Mesothelial cell of epicardium (in vitro differentiated cells): ENCODE data around the gene DPH7. TPM values are rescaled to one million over a fixed set of nuclear protein-coding genes. Genes with fewer than 3 reads are reported as not detected.
"Not testable (repeated sequence)": the region's sequence is repeated elsewhere in the genome, so short reads cannot be mapped to it uniquely, and the experiment has no call there.

Source experiments
- DNase-seq, 2 experiments: peaks; one replicate each; pipeline ENCODE4 v3.0.0; 2021; ENCODE audit warnings: low spot score in 2 of 2; ENCODE audit not compliant: unreplicated experiment in 2 of 2
- H3K27ac Mint-ChIP-seq: 2 replicates; pipeline ENCODE4 v1.8.0; 2021; ENCODE audit warnings: mixed read lengths
- H3K27me3 Mint-ChIP-seq: 2 replicates; pipeline ENCODE4 v1.8.0; 2021; ENCODE audit warnings: low read depth, mixed read lengths
- H3K36me3 Mint-ChIP-seq: 2 replicates; pipeline ENCODE4 v1.8.0; 2021; ENCODE audit warnings: mixed read lengths
- H3K4me1 Mint-ChIP-seq: 2 replicates; pipeline ENCODE4 v1.8.0; 2021; ENCODE audit warnings: mixed read lengths
- H3K4me3 Mint-ChIP-seq: 2 replicates; pipeline ENCODE4 v1.8.0; 2021; ENCODE audit warnings: mild to moderate bottlenecking, moderate library complexity, mixed read lengths
- H3K9me3 Mint-ChIP-seq: 2 replicates; pipeline ENCODE4 v1.8.0; 2021; ENCODE audit warnings: mixed read lengths
- CTCF ChIP-seq: fragments of 200-600 bp; sonication (generic); IDR thresholded peaks from one replicate; pipeline ENCODE4 v1.5.0; 2021; ENCODE audit warnings: antibody characterized with exemption; ENCODE audit not compliant: unreplicated experiment
- total RNA-seq: library from RNA; stranded (reverse); gene quantifications from 3 replicates; pipeline ENCODE4 v1.2.1, GENCODE V29; 2021

DPH7 gene
- total RNA-seq, 1 donor from 2014 or later, result 59.4 TPM

- no peaks in the 10 kb centered on the region for H3K27me3 Mint-ChIP-seq
- no peak for TF ChIP-seq CTCF
- no peak overlapping the region for H3K27ac Mint-ChIP-seq
- H3K9me3 Mint-ChIP-seq, result no peaks in the 10 kb centered on the region
- no peak overlapping the region for H3K4me3 Mint-ChIP-seq
- no peak for DNase-seq
- H3K36me3 Mint-ChIP-seq, result peaks cover 20% of the 10 kb centered on the region
- peaks cover 15% of the 10 kb centered on the region for H3K4me1 Mint-ChIP-seq
These were observed 4.5 kb downstream of the DPH7 start for GRCh38 chr9:137574192-137574591.

GRCh38 chr9:137570566-137570965, 8.2 kb downstream of the DPH7 start:
- peaks cover 20% of the 10 kb centered on the region for H3K36me3 Mint-ChIP-seq
- H3K4me1 Mint-ChIP-seq, result no peaks in the 10 kb centered on the region
- TF ChIP-seq CTCF, result no peak
- H3K4me3 Mint-ChIP-seq, result no peak overlapping the region
- H3K9me3 Mint-ChIP-seq, result no peaks in the 10 kb centered on the region
- no peaks in the 10 kb centered on the region for H3K27me3 Mint-ChIP-seq
- no peak for DNase-seq
- no peak overlapping the region for H3K27ac Mint-ChIP-seq

DNA sequence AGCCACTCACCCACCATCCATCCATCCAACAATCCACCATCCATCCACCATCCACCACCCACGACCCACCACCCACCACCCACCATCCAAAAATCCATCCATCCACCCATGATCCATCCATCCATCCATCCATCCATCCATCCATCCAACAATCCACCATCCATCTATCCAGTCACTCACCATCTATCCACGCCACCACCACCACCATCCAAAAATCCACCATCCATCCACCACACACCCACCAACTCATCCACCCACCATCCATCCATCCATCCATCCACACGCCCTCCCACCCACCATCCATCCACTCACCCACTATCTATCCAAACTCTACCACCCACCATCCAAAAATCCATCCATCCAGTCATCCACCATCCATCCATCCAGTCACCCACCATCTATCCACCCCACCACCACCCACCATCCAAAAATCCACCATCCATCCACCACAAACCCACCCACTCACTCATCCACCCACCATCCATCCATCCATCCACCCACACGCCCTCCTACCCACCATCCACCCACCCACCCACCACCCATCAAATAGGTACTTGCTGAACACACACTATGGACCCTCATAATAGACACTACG, 9.0 kb downstream of the DPH7 start:
- H3K36me3 Mint-ChIP-seq, result peaks cover 16% of the 10 kb centered on the region
- H3K27ac Mint-ChIP-seq, result no peak overlapping the region
- TF ChIP-seq CTCF, result no peak

DNA sequence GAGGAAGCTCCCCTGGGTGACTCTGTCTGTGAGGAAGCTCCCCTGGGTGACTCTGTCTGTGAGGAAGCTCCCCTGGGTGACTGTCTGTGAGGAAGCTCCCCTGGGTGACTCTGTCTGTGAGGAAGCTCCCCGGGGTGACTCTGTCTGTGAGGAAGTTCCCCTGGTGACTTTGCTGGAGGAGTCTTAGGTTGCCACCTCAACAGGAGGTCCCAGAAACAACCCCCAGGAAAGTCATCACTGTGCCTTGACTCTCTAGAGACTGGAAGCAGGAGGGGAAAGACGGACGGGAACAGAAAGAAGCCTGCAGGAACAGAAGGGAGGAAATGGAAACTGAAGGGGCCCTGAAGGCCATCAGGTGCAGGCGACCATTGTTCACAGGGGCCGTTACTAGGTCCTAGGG, 10.3 kb downstream of the DPH7 start:
- not testable (repeated sequence) for H3K27me3 Mint-ChIP-seq, H3K4me1 Mint-ChIP-seq, H3K9me3 Mint-ChIP-seq, H3K4me3 Mint-ChIP-seq, H3K27ac Mint-ChIP-seq, DNase-seq
- peaks cover 25% of the 10 kb centered on the region for H3K36me3 Mint-ChIP-seq

More for the DNA sequence above, 9.0 kb downstream of the DPH7 start:
- no peaks in the 10 kb centered on the region for H3K27me3 Mint-ChIP-seq
- no peak overlapping the region for H3K4me3 Mint-ChIP-seq
- no peaks in the 10 kb centered on the region for H3K4me1 Mint-ChIP-seq
- no peaks in the 10 kb centered on the region for H3K9me3 Mint-ChIP-seq
- DNase-seq, result no peak

DNA sequence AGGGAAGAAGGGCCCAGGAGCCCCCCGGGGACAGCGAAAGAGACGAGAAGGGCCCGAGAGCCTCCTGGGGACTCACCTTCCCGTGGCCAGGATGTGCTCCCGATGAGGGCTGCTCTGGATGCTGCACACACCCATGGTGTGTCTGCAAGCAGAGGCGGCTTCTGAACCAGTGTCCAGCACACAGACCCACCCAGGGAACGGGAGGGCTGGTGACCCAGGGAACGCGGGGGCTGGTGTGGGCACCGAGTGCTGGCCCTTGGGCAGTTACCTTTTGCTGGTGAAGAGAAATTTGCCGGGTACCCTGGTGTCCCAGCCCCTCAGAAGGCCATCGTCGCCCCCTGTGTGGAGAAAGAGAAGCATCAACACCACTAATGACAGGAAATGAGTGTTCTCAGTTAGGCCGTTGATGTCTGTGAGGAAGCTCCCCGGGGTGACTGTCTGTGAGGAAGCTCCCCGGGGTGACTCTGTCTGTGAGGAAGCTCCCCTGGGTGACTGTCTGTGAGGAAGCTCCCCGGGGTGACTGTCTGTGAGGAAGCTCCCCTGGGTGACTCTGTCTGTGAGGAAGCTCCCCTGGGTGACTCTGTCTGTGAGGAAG, 13.8 kb downstream of the DPH7 start:
- no peaks in the 10 kb centered on the region for H3K27me3 Mint-ChIP-seq
- H3K27ac Mint-ChIP-seq, result no peak overlapping the region
- peaks cover 27% of the 10 kb centered on the region for H3K36me3 Mint-ChIP-seq
- no peak for TF ChIP-seq CTCF
- DNase-seq, result no peak
- H3K4me3 Mint-ChIP-seq, result no peak overlapping the region
- no peaks in the 10 kb centered on the region for H3K4me1 Mint-ChIP-seq
- H3K9me3 Mint-ChIP-seq, result peaks cover under 1% of the 10 kb centered on the region

- peaks cover 32% of the 10 kb centered on the region for H3K36me3 Mint-ChIP-seq
These were observed 14.6 kb downstream of the DPH7 start for GRCh38 chr9:137564134-137564533.

More at GRCh38 chr9:137564134-137564533, 14.6 kb downstream of the DPH7 start:
- DNase-seq, result no peak
- H3K27me3 Mint-ChIP-seq, result no peaks in the 10 kb centered on the region
- TF ChIP-seq CTCF, result no peak
- no peak overlapping the region for H3K4me3 Mint-ChIP-seq
- no peaks in the 10 kb centered on the region for H3K4me1 Mint-ChIP-seq
- H3K27ac Mint-ChIP-seq, result no peak overlapping the region
- peaks cover 5% of the 10 kb centered on the region for H3K9me3 Mint-ChIP-seq
